Thoracic aorta (tissue), 2 donors: Measurements from ENCODE around the gene JSRP1. TPM values are rescaled to one million over a fixed set of nuclear protein-coding genes. Genes with fewer than 3 reads are reported as not detected.

Experiments
- ATAC-seq: fragments of 150-250 bp; one replicate; pipeline ENCODE4 v1.8.0; 2017; ENCODE audit warnings: low read depth; ENCODE audit not compliant: insufficient number of reproducible peaks, low FRiP score
- DNase-seq: peaks from one replicate; pipeline ENCODE4 v3.0.0-alpha.2; 2020; ENCODE audit warnings: low spot score
- H3K27ac ChIP-seq, 2 donors: fragments of 200-600 bp; sonication (generic); 1 replicate in 1 of 2; 2 replicates in 1 of 2; pipeline ENCODE4 v1.5.1; 2016; ENCODE audit warnings: mild to moderate bottlenecking in 2 of 2, moderate library complexity in 2 of 2
- H3K27me3 ChIP-seq: fragments of 200-600 bp; sonication (generic); replicated peaks from 2 replicates; pipeline ENCODE4 v1.6.0; 2016; ENCODE audit warnings: mild to moderate bottlenecking; ENCODE audit not compliant: insufficient read depth
- H3K36me3 ChIP-seq: fragments of 200-600 bp; sonication (generic); one replicate; pipeline ENCODE4 v1.5.1; 2016
- H3K4me1 ChIP-seq, 2 donors: fragments of 200-600 bp; sonication (generic); 1 replicate in 1 of 2; 2 replicates in 1 of 2; pipeline versions ENCODE4 v1.5.1 to v1.6.0; 2016; ENCODE audit warnings: low read depth in 2 of 2, mild to moderate bottlenecking in 1 of 2; ENCODE audit not compliant: control insufficient read depth in 1 of 2
- H3K4me3 ChIP-seq: fragments of 200-600 bp; sonication (generic); 2 replicates; pipeline ENCODE4 v1.5.1; 2016; ENCODE audit warnings: mild to moderate bottlenecking
- H3K9me3 ChIP-seq: fragments of 200-600 bp; sonication (generic); 2 replicates; pipeline ENCODE4 v1.5.1; 2016
- total RNA-seq, 2 donors: library from RNA; depleted of rRNA; stranded (reverse); fragments of >200 nt; gene quantifications; one replicate each; pipeline versions ENCODE4 v1.1.0 to v1.2.3, GENCODE V29; 2016
- TF ChIP-seq, protein P1 (sequence below): fragments of 200-600 bp; sonication (generic); IDR thresholded peaks from one replicate; pipeline ENCODE4 v1.5.1; 2019; ENCODE audit warnings: antibody characterized with exemption

JSRP1 gene
- total RNA-seq, 2 donors from 2014 or later = not detected

DNA sequence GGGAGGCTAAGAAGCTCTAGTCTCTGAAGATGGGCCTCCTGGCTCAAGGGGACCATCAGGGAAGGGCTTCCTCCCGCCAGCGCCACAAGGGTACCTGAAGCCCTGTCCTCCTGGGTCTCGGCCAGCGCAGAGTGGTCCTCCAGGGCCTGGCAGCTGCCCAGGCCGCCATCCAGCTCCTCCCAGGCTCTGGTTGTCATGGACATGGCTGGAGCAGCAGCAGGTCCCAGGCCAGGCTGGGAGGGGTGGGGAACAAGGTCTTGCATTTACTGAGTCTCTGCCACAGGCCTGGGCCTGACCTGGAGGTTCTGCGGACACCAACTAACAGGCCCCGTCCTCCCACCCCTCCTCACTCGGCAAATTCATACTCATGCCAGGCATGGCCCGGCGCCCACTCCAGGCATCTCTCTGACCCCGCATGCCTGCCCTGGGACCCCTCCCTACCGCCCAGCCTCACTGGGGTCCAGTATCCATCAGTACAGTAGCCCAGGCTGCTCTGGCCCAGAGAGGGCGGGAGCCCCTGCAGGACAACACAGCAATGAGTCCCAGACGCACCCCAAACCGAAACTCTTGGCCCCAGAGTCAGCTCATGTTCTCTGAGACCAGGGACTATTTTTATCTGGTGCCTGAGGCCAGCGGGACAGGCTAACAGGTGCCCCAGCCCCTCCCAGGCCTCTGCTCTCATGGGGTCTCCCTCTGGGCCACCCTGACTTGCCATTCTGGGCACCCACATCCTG lies 938 bp downstream of the JSRP1 start:
- Histone ChIP-seq H3K27ac (no peak overlapping the region), H3K27me3 (peaks cover 11% of the 10 kb centered on the region), H3K9me3 (no peaks in the 10 kb centered on the region), H3K36me3 (no peaks in the 10 kb centered on the region), H3K4me1 (peaks cover 20 to 34% of the 10 kb centered on the region in 2 donors), H3K4me3 (no peak overlapping the region)
- ATAC-seq (no peak), DNase-seq (no peak)
- TF ChIP-seq, protein P1, sequence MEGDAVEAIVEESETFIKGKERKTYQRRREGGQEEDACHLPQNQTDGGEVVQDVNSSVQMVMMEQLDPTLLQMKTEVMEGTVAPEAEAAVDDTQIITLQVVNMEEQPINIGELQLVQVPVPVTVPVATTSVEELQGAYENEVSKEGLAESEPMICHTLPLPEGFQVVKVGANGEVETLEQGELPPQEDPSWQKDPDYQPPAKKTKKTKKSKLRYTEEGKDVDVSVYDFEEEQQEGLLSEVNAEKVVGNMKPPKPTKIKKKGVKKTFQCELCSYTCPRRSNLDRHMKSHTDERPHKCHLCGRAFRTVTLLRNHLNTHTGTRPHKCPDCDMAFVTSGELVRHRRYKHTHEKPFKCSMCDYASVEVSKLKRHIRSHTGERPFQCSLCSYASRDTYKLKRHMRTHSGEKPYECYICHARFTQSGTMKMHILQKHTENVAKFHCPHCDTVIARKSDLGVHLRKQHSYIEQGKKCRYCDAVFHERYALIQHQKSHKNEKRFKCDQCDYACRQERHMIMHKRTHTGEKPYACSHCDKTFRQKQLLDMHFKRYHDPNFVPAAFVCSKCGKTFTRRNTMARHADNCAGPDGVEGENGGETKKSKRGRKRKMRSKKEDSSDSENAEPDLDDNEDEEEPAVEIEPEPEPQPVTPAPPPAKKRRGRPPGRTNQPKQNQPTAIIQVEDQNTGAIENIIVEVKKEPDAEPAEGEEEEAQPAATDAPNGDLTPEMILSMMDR = no peak

DNA sequence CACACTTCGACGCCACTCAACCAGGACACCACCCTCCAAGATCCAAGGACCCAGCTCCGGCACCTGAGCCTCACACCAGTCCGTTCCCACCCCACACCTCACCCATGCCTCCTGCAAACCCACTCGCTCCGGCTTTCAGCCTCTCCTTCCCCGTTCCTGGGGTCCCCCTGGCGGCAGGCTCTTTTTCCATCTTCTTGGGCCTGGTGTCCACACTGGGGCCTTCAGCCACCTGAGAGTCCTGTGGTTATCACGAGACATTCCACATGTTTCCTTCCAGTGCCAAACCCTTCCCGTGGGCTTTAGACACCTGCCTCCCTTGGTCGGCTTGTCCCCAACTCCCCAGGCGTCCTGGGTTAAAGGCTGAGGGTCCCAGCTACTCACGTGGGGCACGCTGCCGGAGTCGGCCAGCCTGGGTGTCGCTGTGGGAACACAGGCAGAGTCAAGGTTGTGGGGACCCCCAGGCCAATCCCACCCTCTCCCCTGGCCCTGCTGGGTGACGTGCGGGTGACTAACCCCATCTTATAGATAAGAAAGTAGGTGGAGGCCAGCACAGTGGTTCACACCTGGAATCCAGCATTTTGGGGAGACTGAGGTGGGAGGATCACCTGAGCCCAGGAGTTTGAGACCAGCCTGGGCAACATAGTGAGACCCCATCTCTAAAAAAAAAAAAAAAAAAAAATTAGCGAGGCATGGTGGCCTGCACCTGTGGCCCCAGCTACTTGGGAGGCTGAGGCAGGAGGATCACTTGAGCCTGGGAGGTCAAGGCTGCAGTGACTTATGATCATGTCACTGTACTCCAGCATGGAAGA lies 1.9 kb downstream of the JSRP1 start:
- Histone ChIP-seq H3K36me3 (no peaks in the 10 kb centered on the region), H3K27me3 (peaks cover 15% of the 10 kb centered on the region), H3K9me3 (no peaks in the 10 kb centered on the region), H3K27ac (no peak overlapping the region), H3K4me1 (peaks cover 20 to 39% of the 10 kb centered on the region in 2 donors), H3K4me3 (no peak overlapping the region)
- ATAC-seq = no peak
- DNase-seq = no peak
- TF ChIP-seq, protein P1 = no peak

DNA sequence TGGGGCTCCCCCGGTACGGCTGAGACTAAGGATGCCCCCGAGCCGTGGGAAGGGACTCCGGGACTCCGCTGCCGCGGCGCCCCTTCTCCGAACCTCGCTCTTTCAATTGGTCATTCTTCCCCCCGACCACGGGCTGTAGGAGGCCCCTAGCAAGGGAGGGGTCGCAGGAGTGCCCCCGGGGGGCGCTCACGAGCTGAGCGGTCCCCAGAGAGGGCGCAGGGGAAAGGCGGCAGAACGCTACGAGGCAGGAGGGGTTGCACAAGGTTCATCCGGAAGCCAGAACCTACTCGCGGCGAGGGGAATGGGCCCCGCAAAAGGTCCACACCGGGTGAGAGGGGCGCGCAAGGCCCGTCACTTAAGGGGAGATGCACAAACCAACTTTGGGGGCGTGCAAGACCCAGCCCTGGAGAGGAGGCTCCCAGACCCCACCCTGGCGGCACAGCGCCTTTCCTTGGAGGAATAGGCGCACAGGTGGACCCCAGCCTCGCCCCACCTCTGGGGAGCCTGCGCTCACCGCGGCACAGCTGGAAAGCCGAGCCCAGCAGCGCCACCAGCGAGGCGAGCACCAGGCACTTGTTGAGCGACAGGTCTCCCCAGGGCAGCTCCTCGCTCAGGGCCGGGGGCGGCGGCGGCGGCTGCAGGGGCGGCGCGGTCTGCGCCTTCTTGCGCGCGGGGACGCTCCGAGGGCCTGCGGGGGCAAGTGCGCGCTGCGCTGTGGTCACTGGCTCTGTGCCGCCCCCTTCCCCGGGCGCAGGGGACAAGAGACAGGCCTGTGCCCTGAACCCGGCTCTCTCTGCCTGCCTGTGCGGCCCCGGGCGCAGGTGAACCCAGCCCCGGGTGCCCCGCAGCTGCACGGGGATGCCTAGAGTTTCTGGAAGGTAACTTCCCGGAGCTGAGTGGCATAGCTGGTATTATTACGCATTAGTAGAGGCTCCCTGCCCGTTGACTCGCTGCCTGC lies 2.8 kb downstream of the JSRP1 start:
- H3K9me3 ChIP-seq = no peaks in the 10 kb centered on the region
- peaks cover 15% of the 10 kb centered on the region for H3K27me3 ChIP-seq
- DNase-seq (no peak), ATAC-seq (no peak)
- peaks cover 2% of the 10 kb centered on the region for H3K36me3 ChIP-seq
- TF ChIP-seq, protein P1 = no peak
- H3K27ac ChIP-seq = no peak overlapping the region
- H3K4me3 ChIP-seq = peak overlapping the region; percentile 34
- peaks cover 20 to 39% of the 10 kb centered on the region in 2 donors for H3K4me1 ChIP-seq

DNA sequence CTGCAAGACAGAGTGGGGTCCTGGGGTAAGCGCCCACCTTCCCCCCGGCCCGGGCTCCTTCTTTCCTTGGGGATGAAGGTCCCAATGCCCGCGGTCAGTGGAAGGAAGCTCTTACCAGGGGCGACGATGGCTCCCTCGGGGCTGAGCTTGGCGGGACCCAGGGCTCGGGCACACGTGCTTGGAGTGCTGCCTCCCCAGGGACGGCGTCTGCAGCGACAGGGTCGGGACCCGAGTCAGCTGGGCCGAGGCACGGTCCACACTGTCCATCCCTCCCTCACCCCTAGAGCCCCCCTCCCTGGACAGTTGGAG lies 3.5 kb downstream of the JSRP1 start:
- H3K4me3 ChIP-seq = peak overlapping the region; percentile 34

More for the DNA sequence above, 3.5 kb downstream of the JSRP1 start:
- no peak overlapping the region for H3K27ac ChIP-seq
- no peak for DNase-seq
- no peaks in the 10 kb centered on the region for H3K9me3 ChIP-seq
- peaks cover 20 to 39% of the 10 kb centered on the region in 2 donors for H3K4me1 ChIP-seq
- TF ChIP-seq, protein P1 = no peak
- ATAC-seq = no peak
- peaks cover 15% of the 10 kb centered on the region for H3K27me3 ChIP-seq
- H3K36me3 ChIP-seq = peaks cover 9% of the 10 kb centered on the region
